Kidney epithelial cell (primary cell): ENCODE results near the gene SMARCA5. TPM values are rescaled to one million over a fixed set of nuclear protein-coding genes. Genes with fewer than 3 reads are reported as not detected.

ENCODE experiments used
- DNase-seq: peaks from one replicate; pipeline ENCODE4 v3.0.0-alpha.2; 2010; ENCODE audit warnings: low read depth
- H3K27me3 ChIP-seq: 2 replicates; pipeline ENCODE4 v1.6.0; 2011; ENCODE audit warnings: low read length; ENCODE audit not compliant: control insufficient read depth, insufficient read depth
- H3K36me3 ChIP-seq: 2 replicates; pipeline ENCODE4 v1.5.1; 2011; ENCODE audit warnings: low read length; ENCODE audit not compliant: control insufficient read depth, insufficient read depth
- H3K4me3 ChIP-seq: 2 replicates; pipeline ENCODE4 v1.5.1; 2011; ENCODE audit warnings: low read depth, mild to moderate bottlenecking, control low read depth, low read length
- CTCF ChIP-seq: IDR thresholded peaks from 2 replicates; pipeline ENCODE4 v1.5.1; 2011; ENCODE audit warnings: mild to moderate bottlenecking, moderate library complexity, low read length, control low read depth, inconsistent platforms; ENCODE audit not compliant: insufficient read depth, poor library complexity, severe bottlenecking
- total RNA-seq: library from RNA; depleted of rRNA; stranded (reverse); fragments of >200 nt; gene quantifications from 2 replicates; pipeline ENCODE4 v1.2.3, GENCODE V29; 2015

Gene SMARCA5
- total RNA-seq, 1 donor from 2014 or later, result 55.0 TPM

- Histone ChIP-seq H3K27me3 (no peaks in the 10 kb centered on the region), H3K36me3 (no peaks in the 10 kb centered on the region), H3K4me3 (no peak overlapping the region)
- TF ChIP-seq CTCF, result no peak
- DNase-seq, result no peak
Measured at GRCh38 chr4:143586080-143586479, 72.6 kb downstream of the SMARCA5 start.

- no peak for DNase-seq
Measured at GRCh38 chr4:143587703-143588102, 74.2 kb downstream of the SMARCA5 start.

GRCh38 chr4:143597276-143597675 is 83.8 kb downstream of the SMARCA5 start:
- H3K36me3 ChIP-seq, result no peaks in the 10 kb centered on the region
- H3K4me3 ChIP-seq, result no peak overlapping the region
- DNase-seq, result no peak
- no peaks in the 10 kb centered on the region for H3K27me3 ChIP-seq
- TF ChIP-seq CTCF, result no peak

More at GRCh38 chr4:143587703-143588102, 74.2 kb downstream of the SMARCA5 start:
- Histone ChIP-seq H3K36me3 (no peaks in the 10 kb centered on the region), H3K4me3 (no peak overlapping the region), H3K27me3 (no peaks in the 10 kb centered on the region)
- TF ChIP-seq CTCF, result no peak

GRCh38 chr4:143598816-143599215 is 85.3 kb downstream of the SMARCA5 start:
- DNase-seq, result no peak
- Histone ChIP-seq H3K27me3 (no peaks in the 10 kb centered on the region), H3K36me3 (no peaks in the 10 kb centered on the region), H3K4me3 (no peak overlapping the region)
- no peak for TF ChIP-seq CTCF

GRCh38 chr4:143599827-143600226 is 86.3 kb downstream of the SMARCA5 start:
- Histone ChIP-seq H3K36me3 (no peaks in the 10 kb centered on the region), H3K4me3 (no peak overlapping the region), H3K27me3 (no peaks in the 10 kb centered on the region)
- TF ChIP-seq CTCF, result no peak
- DNase-seq, result no peak

GRCh38 chr4:143606480-143606879 is 93.0 kb downstream of the SMARCA5 start:
- H3K4me3 ChIP-seq, result no peak overlapping the region
- peaks cover 2% of the 10 kb centered on the region for H3K27me3 ChIP-seq
- no peaks in the 10 kb centered on the region for H3K36me3 ChIP-seq
- TF ChIP-seq CTCF, result no peak
- no peak for DNase-seq
